HFF-Myc (cell line): ENCODE results near the gene ST7.
A peak's percentile ranks its signal among the peaks of the same experiment; 100 is the strongest.

Experiments
- DNase-seq: peaks from one replicate; pipeline ENCODE4 v3.0.0-alpha.2; 2011; ENCODE audit warnings: low read depth; ENCODE audit errors: extremely low read depth
- H3K4me3 ChIP-seq: replicated peaks from 2 replicates; pipeline ENCODE4 v1.5.1; 2011; ENCODE audit warnings: low read depth, mild to moderate bottlenecking, control low read depth, low read length
- CTCF ChIP-seq: IDR thresholded peaks from 2 replicates; pipeline ENCODE4 v1.5.1; 2012; ENCODE audit warnings: mild to moderate bottlenecking, low read depth, low read length, control low read depth; ENCODE audit errors: missing control alignments

Gene ST7

DNA sequence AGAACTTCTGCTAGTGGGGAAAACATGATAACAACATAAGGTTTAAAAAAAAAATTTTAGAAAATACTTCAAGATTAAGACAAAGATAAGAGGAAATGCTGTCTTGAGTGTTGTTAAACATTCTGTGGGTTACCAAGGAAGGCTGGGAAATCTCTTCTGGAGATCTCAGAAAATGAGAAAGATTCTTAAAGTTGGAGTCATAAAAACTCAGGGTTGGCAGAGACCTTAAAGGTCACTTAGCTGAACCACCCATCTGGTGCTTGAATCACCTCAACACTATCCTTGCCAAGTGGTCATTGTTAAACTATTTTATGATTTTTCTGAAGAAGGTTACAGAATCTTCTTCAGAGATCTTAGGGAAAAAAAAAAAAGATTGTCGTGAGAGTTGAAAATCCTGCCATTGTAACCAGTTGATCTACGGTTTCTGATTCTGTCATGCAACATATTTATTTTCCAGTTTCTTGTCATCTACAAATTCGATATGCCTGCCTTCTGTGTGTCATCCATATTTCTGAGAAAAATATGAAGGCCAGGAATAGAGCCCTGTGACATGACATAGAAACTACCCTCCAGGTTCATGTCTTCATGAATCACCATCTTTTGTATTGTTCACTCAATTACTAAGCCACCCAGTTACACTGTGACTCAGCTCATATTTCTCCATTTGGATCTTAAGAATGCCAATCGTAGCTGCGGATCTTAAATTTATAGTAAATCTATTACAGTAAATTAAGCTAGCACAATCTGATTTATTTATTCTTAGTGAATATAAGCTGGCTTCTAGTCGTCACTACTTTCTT, 179.2 kb downstream of the ST7 start:
- no peak for TF ChIP-seq CTCF
- peak; percentile 85 for DNase-seq
- H3K4me3 ChIP-seq, result no peak overlapping the region

DNA sequence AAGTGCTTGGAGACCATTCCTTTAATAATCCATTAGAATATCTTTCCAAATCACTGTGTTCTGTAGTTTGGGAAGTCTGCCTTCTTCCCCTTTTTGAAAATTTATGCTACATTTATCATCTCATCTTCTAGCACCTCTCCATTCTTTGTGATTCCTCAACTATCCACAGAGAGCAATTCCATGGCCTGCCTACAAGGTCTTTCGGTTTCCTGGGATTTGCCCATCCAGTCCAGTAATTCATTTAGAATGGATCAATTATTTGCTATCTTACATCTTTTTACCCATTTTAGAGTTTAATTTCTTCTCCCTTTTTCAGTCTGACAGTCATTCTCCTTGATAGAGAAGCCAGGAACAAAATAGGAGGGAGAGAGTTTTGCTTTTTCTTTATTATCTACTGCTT, 179.8 kb downstream of the ST7 start:
- DNase-seq, result no peak
- no peak overlapping the region for H3K4me3 ChIP-seq
- no peak for TF ChIP-seq CTCF

DNA sequence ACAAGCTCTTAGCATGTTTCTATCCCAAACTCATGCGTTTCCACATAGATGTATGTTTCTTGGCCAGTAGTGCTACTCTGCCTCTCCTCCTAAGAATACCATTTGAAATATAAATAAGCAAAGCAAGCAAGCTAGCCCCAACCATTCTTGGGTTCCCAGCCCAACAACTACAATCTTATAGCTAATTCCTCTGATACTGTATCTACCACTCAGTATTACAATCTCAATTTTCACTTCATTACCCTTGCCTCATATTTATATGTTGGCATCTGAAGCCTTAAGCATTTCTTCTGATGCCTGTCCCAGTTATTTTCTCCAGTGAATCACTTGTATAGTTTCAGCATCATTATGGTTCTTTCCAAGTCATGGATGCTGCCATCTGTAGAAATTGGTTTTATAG, 181.1 kb downstream of the ST7 start:
- no peak for DNase-seq
- H3K4me3 ChIP-seq, result no peak overlapping the region
- TF ChIP-seq CTCF, result no peak

DNA sequence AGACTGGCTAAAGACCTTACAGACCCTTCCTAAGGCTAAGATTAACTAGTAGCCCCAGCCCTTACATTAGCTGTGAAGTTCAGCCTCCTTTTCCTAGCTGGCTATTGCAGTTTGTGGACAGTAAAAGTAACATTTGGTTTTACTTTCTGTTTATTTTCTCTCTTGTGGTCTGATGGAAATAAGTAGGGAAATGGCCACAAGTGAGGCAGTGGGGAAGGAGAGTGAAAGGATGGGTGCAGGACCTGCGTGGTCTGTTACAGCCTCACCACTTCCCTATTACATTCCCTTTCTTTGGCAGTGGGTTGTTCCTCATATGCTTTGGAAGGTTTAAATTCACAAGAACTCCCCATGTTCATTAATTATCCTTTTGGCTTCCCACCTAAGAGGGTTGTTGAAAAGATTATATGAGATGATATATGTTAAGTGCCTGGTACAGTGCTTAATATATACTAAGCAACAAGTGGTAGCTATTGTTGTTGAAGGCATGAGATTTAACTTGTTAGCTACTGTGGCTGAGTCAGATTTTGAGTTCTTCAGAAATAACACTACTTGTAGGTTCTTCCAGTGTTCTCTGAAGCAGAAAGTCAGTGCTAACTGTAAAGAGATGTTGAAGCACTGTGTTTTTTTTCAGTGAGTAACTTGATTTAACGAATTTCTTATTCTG, 181.7 kb downstream of the ST7 start:
- DNase-seq, result no peak
- no peak for TF ChIP-seq CTCF

GRCh38 chr7:117135553-117135891, 182.2 kb downstream of the ST7 start:
- no peak for TF ChIP-seq CTCF
- H3K4me3 ChIP-seq, result no peak overlapping the region
- no peak for DNase-seq

More for the DNA sequence above, 181.7 kb downstream of the ST7 start:
- H3K4me3 ChIP-seq, result no peak overlapping the region

- DNase-seq, result peak; percentile 84
- H3K4me3 ChIP-seq, result no peak overlapping the region
- TF ChIP-seq CTCF, result no peak
These were observed 184.6 kb downstream of the ST7 start for GRCh38 chr7:117137868-117138267.
